ENCODE measurements around the gene PSD2.
"Not testable (repeated sequence)": the region's sequence is repeated elsewhere in the genome, so short reads cannot be mapped to it uniquely, and the experiment has no call there.

PSD2 gene

GRCh38 chr5:139787568-139788293 lies 7.9 kb upstream of the PSD2 start:
- H3K4me3 ChIP-seq (ENCODE audit: low read depth, low read length) = peak overlapping the region; percentile 68
- no peak for DNase-seq (ENCODE audit: low read depth)

- H3K4me3 ChIP-seq (ENCODE audit: low read depth, low read length) = peak overlapping the region; percentile 68
- no peak for DNase-seq (ENCODE audit: low read depth)
These were observed 7.2 kb upstream of the PSD2 start for GRCh38 chr5:139788294-139788910.

- no peak overlapping the region for H3K4me3 ChIP-seq (ENCODE audit: low read depth, low read length)
- no peak for DNase-seq (ENCODE audit: low read depth)
These were observed 6.3 kb upstream of the PSD2 start for GRCh38 chr5:139789116-139789844.

- no peak for DNase-seq (ENCODE audit: low read depth)
- H3K4me3 ChIP-seq (ENCODE audit: low read depth, low read length) = no peak overlapping the region
These were observed 5.8 kb upstream of the PSD2 start for GRCh38 chr5:139789845-139790189.

GRCh38 chr5:139792218-139792617 lies 3.4 kb upstream of the PSD2 start:
- no peak for DNase-seq (ENCODE audit: low read depth)
- H3K4me3 ChIP-seq (ENCODE audit: low read depth, low read length) = no peak overlapping the region

DNA sequence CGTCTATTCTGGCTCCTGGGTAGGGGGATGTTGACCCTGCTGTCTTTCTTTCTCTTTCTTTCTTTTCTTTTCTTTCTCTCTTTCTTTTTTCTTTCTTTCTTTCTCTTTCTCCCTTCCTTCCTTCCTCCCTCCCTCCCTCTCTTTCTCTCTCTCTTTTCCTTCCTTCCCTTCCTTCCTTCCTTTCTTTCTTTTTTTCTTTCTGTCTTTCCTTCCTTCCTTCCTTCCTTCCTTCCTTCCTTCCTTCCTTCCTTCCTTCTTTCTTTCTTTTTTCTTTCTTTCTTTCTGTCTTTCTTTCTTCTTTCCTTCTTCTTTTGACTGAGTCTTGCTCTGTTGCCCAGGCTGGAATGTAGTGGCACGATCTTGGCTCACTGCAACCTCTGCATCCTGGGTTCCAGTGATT lies 3.0 kb upstream of the PSD2 start:
- DNase-seq (ENCODE audit: low read depth); H3K4me3 ChIP-seq (ENCODE audit: low read depth, low read length): not testable (repeated sequence)

DNA sequence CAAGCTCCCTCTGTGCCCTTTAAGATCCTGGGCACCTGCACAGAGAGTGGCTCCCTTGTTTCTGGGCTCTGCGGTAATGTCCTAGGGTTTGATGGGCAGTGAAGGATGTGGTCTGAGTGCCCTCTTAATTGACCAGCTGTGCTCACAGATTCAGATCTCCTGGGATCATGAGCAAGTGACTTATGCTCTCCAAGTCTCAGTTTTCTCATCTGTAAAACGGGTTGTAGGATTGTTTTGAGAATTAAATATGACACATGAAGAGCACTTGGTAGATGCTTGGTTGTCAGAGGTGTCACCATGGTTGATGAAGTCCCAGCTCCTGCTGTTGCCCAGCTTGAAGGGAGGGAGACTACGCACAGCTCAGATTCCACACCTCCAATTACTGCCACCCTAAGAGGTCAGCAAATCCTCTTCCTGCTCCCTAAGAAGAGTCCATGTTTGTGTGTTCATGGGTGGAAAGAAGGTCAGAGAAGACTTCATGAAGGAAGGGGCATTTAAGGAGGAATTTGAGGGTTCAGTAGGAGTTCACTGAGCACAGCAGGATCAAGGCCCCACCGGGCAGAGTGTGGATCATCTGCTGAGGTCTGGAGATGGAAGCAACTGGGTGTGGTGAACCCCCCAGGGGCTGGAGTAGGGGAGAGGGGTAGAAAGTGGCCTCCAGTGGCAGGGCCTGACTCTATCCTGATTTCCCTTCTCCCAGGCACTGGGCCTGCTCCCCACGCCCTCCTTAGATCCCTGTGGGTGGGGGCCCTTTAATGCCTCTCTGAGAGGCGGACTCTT lies 1.4 kb upstream of the PSD2 start:
- no peak for DNase-seq (ENCODE audit: low read depth)

DNA sequence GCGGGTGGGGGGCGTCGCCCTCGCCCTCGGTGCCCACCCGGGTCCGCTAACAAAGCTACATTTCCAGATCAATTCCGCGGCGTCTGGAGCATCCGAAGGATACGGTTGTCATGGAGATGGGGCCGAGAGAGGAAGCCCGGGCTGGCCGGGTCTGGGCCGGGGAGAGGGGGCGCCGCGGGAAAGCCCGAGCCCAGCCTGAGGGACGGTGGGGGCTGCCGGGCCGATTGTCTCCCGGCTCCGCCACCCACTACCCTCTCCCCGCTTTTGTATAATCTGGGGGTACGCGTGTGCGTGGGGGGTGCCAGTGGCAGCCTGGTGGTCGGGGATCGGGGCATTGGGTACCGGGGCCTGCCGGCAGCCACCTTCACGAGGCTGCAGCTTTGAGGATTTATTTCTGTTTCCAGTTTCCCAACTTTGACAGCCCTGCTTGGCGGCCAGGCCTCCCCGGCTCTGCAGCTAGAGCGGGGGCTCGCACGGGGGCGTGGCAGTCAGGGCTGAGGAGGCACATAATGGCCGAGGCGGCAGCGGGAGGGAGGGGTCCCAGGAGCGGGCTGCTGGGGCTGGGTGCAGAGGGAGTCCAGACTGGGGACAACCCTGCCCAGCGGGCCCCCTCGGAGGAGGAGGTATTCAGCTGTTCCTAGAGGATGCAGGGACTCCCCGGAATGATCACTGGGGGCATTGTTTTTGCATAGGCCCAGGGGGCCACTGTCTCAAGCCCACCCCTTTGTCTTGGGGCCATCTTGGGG lies 626 bp downstream of the PSD2 start:
- H3K4me3 ChIP-seq (ENCODE audit: low read depth, low read length) = no peak overlapping the region
- DNase-seq (ENCODE audit: low read depth) = no peak

More for the DNA sequence above, 1.4 kb upstream of the PSD2 start:
- no peak overlapping the region for H3K4me3 ChIP-seq (ENCODE audit: low read depth, low read length)

DNA sequence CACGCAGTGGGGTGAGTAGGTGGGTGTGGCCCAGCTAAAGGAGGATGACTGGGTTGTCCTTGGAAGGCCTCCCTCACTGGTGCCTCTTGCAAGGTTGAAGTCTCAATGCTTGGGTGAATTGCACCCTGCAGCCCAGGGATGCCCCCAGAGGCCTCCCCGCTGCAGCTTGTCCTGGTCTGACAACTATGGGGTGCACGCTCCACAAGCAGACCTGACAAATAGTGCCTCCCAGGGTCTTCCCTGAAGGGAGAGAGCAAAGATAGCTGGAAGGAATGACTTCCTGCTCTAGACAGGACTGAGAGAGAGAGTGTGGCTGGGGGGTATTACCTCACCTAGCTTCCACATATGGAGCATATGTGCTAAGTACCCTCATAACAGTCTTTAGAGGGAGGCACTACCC lies 1.7 kb downstream of the PSD2 start:
- no peak overlapping the region for H3K4me3 ChIP-seq (ENCODE audit: low read depth, low read length)
- no peak for DNase-seq (ENCODE audit: low read depth)

DNA sequence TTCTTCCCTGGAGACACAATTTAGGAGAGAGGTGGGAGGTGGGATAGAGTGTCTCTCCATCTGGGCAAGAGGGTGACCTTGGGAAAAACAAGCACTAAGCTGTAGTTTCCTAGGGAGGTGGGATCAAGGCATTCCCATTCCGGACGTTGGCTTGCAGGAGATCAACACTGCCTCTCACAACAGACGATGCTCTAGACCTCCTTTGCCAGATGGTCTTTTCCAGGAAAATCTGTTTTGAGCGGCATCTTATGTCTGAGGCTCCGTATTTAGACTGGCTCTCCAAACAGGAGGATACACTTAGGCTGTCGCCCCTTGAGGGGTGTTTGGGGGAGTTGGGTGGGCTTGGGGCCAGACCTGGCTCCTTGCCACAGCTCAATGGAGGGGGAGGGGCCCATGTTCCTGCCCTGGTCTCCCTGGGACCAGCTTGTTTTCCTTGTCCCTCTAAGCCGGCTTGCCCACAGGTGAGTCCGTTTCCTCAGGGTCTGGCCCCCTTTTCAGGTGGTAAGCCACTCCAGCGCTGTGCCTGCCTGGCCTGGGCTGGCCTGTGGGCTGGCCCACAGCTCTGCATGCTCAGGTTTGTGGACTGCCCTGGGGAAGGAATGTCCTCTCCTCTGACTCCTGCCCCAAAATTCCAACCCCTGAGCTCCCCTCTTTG lies 2.4 kb downstream of the PSD2 start:
- no peak for DNase-seq (ENCODE audit: low read depth)
- no peak overlapping the region for H3K4me3 ChIP-seq (ENCODE audit: low read depth, low read length)

GRCh38 chr5:139798883-139799282 lies 3.3 kb downstream of the PSD2 start:
- no peak overlapping the region for H3K4me3 ChIP-seq (ENCODE audit: low read depth, low read length)
- DNase-seq (ENCODE audit: low read depth) = no peak

DNA sequence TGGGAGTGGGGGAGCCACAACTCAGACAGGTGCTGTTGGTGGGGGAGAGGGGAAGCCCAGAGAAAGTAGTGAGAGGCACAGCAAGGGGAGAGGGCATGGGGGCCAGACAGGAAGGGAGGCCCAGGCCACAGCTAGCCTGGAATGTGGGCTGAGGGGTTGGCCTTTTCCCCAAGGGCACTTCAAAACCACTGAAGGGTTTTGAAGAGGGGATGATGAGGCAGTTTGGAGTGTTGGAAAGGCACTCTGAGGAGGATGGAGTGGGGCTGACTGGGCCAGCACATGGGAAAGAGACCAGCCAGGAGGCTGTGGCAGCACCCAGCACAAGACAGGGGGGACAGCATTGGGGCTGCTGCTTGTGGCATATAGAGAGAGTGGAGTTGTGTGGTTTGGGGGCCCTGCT lies 3.8 kb downstream of the PSD2 start:
- no peak for DNase-seq (ENCODE audit: low read depth)
- no peak overlapping the region for H3K4me3 ChIP-seq (ENCODE audit: low read depth, low read length)

DNA sequence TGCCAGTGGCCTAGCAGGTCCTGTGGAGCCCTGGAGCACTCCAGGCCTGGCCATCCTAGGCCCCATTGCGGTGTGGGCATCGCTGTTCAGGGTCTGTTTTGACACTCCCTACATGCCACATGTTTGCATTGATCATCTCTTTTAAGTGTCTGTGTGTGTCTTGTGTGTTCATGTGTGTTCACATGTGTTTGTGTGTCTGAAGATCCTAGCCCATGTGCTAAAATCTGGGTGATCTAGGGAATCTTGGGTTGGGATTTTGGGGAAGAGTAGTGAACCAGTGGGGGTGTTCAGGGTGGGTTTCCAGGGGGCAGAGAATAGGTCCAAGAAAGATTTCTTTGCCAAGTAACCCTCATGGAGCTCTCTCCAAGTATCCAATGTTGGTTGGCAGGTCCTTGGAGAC lies 8.4 kb downstream of the PSD2 start:
- no peak overlapping the region for H3K4me3 ChIP-seq (ENCODE audit: low read depth, low read length)
- DNase-seq (ENCODE audit: low read depth) = no peak

DNA sequence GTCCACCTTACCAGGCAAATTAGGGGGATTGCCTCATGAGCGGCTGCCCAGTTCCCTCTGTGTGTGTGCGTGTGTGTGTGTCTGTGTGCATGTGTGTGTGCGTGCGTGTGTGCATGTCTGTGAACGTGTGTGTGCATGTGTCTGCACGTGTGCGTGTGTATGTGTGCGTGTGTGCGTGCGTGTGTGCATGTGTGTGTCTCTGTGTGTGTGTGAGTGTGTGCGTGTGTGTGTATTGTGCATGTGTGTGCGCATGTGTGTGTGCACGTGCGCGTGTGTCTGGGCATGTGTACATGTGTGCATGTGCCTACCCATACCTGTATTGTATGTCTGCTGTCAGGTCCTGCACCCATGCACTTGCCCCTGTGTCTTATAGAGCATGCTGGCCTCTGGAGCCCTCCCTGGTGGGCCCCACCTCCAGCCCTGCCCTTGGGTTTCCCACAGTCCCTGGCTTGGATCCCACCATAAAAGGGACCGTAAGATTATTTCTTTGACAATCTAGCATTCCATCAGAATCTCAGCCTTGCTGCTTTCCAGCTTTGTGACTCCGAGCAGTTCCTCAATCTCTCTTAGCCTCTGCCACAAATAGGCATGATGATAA lies 9.3 kb downstream of the PSD2 start:
- H3K4me3 ChIP-seq (ENCODE audit: low read depth, low read length) = no peak overlapping the region
- DNase-seq (ENCODE audit: low read depth) = no peak

DNA sequence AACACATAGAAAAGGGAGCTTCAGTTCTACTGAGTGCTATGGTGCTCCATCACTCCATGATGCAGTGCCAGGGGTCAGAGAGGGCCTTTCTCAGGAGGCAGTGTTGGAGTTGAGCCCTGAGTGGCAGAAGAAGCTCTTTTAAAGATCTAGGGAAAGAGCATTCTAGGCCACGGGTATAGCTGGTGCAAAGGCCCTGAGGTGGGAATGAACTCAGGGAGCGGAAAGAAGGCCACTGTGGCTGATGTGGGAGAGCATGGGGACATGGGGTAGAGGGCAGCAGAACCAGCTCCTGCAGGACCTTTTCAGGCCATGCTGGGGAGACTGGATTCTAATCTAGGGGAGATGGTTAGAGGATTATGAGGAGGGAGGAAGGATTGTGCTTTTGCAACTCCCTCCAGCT lies 9.9 kb downstream of the PSD2 start:
- DNase-seq (ENCODE audit: low read depth) = no peak
- H3K4me3 ChIP-seq (ENCODE audit: low read depth, low read length) = no peak overlapping the region

DNA sequence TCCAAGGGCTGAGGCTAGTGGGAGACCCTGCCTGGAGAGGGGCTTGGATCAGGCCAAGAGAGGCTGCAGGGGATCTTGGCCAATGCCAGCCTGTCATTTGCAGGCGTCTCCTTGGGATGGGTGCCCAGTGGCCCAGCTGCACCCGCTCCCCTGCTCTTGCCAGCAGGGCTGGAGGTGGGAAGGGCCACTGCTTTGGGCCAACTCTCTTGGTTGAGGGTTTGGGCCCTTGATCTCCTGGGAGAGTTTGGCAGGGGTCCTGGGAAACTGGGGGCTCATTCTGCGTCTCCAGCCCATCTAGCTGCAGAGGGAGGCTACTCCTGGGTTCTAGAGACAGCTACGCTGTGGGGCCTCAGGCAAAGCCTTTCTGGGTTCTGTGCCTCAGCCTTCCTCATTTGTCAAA lies 10.5 kb downstream of the PSD2 start:
- DNase-seq (ENCODE audit: low read depth) = no peak
- no peak overlapping the region for H3K4me3 ChIP-seq (ENCODE audit: low read depth, low read length)

DNA sequence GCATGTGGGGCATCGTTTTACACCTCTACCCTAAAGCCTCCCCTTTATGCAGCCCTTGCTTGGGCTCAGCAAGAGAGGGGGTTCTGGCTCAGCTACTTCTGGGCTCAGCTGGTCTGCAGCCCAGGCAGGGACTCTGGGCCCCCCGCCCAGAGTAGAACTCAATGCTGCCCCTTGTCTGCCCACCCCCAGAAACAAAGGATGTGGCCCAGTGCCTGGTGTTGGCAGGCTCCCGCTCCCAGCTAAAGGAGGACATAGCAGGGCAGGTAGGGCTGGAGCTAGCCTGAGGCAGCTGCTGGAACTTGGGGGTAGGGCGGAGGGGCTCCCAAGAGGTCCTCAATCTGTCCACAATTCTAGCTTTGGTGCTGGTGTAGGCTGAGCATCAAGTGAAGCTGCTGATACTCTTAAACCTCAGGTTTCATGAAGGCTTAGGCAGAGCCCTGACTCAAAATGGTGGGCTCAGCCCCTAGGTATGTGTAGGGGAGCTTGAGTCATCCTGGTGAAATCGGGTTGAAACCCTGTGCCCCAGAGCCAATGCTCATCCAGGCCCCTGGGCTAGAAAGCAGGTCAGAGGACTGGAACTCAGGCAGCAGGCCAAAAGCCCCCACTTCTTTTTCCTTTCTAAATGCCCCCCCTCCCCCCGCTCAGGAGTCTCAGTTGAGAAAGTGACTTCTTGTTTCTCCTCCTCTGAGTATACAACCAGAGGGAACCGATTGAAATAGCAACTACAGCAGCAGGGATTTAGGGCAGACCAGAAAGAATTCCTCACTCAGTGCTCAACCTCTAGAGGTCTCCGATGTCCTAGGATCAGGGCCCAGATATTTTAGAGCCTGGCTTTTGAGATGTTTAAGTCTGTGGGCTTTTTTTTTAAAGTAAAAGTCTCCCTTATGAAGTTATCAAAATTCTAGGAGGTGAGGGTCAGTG lies 11.4 kb downstream of the PSD2 start:
- H3K4me3 ChIP-seq (ENCODE audit: low read depth, low read length) = no peak overlapping the region
- DNase-seq (ENCODE audit: low read depth) = no peak

- DNase-seq (ENCODE audit: low read depth) = no peak
These were observed 12.0 kb downstream of the PSD2 start for GRCh38 chr5:139807647-139808030.

More at GRCh38 chr5:139807647-139808030, 12.0 kb downstream of the PSD2 start:
- H3K4me3 ChIP-seq (ENCODE audit: low read depth, low read length) = no peak overlapping the region
